IPS DF 19.7 (cell line): ENCODE results near the gene FGD2.
"Not testable (repeated sequence)": the region's sequence is repeated elsewhere in the genome, so short reads cannot be mapped to it uniquely, and the experiment has no call there.

Experiments
- DNase-seq: peaks from one replicate; pipeline ENCODE4 v3.0.0-alpha.2; 2013; ENCODE audit warnings: low read depth, low spot score

FGD2 gene

GRCh38 chr6:36989264-36989663 is 16.2 kb upstream of the FGD2 start:
- no peak for DNase-seq

DNA sequence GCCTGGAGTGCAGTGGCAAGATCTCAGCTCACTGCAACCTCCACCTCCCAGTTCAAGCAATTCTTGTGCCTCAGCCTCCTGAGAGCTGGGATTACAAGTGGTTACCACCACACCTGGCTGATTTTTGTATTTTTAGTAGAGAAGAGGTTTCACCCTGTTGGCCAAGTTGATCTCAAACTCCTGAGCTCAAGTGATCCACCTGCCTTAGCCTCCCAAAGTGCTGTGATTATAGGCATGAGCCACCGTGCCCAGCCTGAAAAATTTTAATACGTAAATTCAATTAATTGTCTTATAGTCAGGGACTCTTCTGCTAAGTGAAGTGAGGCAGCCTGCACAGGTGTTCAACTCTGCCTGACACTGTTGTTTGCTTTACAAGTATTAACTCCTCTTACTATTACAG is 15.1 kb upstream of the FGD2 start:
- not testable (repeated sequence) for DNase-seq

GRCh38 chr6:36997811-36998722 is 7.4 kb upstream of the FGD2 start:
- no peak for DNase-seq

DNA sequence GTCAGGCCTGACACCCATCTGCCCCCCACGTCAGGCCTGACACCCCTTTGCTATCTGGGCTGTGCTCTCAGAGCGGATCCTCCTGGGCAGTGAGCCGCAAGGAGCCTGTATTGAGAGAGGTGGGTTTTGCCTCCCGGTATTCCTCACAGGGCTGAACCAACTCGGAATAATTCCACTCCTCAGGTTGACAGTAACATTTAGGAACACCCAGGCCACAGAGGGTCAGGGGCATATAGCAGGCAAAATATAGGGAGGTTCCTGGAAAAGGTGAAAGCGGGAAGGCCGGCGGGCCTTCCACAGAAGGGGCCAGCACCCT is 6.8 kb upstream of the FGD2 start:
- DNase-seq: no peak

- DNase-seq: no peak
Measured at GRCh38 chr6:36999061-36999750, 6.2 kb upstream of the FGD2 start.

GRCh38 chr6:36999751-37000125 is 5.7 kb upstream of the FGD2 start:
- DNase-seq: no peak

DNA sequence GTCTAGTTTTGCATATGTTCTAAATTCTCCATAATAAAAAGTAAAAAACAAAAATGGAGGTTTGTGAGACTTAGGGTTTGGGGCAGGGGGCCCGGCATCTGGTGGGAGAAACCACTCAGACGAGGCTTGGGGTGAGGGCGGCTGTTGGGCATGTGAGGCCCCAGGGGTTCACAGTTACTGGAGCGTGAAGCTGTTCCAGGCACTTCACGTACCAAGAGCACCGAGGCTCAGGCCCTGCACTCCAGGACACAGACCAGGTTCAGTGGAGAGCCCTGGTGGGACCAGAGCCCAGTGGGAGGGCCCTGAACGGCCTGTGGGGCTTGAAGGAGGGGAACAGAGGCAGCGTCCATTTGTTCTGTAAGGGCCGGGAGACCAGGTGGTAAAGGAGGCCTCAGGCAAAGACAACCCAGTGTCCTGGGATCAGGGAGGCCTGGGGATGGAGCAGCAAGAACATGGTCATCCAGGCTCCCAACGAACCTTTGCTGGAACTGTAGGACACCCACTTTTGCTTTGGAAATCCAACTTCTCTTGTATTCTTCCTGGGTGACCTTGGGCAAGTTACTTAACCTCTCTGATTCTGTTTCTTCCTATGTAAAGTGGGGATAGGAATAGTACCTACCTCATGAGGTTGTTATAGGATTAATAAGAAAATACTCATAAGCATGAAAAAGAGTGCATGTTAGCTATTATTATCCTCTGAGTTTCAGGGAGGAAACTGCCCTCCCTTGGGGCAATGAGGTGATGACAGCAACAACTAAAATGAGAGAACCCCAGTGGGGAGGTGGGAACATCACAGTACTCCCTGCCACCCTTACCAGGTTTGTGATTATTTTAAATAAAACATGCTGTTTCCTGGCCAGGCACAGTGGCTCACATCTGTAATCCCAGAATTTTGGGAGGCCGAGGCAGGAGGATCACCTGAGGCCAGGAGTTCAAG is 1.1 kb upstream of the FGD2 start:
- no peak for DNase-seq

DNA sequence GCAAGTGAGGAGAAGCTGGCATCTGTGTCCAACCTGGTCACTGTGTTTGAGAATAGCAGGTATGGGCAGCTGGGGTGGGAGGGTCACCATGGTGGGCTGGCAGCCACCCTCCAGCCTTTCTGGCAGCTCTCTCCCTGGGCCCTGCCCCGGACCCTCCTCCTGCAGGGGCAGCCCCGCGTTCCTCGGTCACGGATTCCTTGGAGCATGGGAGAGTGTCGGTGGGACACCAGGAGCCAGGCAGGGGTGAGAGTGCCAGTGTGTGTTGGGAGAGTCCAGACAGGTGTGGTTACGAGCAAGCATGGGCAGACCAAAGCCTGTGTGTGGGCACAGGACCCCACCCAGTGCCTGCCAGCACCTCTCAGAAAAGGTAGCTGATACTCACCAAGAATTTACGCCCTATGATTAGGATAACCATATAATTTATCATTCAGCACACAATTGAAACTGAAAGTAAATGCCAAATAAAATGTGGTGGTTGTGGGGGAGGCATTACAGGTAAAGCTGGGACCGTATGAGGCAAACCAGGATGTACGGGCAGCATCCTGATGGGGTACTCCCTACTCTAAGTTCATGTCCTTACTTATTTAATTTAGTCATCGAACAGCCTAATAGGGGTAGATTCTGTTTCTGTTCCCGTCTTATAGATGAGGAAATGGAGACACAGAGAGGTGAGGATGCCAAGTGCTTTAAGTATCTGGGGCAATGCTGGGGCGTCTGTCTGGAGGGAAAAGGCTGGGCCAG is 542 bp downstream of the FGD2 start:
- no peak for DNase-seq

DNA sequence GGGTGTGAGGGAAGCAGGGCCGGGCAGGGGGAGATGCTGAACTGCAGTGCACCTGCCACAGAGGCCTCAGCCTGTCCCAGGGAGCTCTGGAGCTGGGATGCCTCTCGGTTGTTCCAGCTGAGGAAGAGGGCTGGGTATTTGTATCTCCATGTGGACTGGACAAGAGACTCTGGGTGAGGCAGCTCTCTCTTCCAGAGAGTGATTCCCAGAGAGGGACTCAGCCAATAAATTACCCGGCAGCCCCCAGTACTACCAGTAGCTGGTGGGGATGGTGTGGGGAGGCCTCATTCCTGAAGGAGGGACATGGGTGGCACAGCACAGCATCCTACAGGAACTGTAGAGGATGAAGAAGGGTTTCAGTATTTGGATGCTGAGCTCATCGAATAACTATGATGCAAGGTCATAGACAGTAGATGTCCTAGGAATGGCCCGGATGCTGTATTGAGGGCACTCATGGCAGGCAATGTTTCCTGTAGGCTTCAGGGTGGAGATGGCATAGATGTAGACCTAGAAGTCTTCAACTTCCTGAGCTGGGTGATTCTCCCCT is 1.4 kb downstream of the FGD2 start:
- DNase-seq: no peak

- no peak for DNase-seq
Measured at GRCh38 chr6:37007340-37008043, 2.0 kb downstream of the FGD2 start.

- no peak for DNase-seq
Measured at GRCh38 chr6:37008484-37009465, 3.3 kb downstream of the FGD2 start.

GRCh38 chr6:37010402-37010892 is 5.0 kb downstream of the FGD2 start:
- no peak for DNase-seq

DNA sequence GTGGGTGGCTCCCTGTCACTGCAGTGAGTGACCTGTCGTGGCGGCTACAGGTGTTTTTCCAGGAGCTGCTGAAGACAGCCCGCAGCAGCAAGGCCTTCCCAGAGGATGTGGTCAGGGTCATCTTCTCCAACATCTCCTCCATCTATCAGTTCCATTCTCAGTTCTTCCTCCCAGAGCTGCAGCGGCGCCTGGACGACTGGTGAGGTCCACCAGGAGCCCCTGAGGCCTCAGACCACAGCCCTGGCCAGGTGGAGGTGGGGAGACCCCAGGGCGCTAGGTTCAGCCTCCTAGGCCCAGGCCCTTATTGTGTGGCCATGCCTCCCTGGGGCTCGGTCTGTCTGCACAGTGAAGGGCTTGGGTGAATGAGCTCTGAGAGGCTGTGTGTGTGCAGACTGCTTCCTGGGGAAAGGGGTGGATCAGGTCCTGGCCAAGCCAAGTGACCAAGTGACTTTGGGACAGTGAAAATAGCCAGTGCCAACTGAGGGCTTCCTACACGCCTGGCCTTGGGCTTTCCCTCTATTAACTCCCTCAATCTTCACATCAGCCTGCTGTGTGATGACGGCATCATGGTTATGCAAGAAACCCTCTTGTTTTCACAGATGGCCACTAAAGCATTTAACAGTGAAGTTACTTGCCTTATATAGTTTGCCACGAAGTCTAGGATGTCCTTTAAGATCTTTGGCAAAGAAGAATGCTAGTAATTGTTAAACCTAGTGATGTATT is 6.4 kb downstream of the FGD2 start:
- no peak for DNase-seq

GRCh38 chr6:37013516-37014491 is 8.3 kb downstream of the FGD2 start:
- no peak for DNase-seq

DNA sequence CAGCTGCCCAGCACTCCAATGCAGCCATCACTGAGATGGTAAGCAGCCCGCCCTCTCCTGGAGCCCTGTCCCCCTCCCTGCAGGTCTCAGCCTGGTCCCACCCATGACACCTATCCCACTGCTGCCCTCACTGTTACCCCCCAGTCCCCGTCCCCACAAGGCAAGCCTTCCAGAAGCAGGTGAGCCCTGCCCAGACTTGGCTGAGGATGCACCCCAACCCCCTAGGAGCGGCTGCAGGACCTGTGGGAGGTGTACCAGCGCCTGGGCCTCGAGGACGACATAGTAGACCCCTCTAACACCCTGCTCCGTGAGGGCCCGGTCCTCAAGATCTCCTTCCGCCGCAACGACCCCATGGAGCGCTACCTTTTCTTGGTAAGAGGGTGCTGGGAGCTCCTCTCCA is 9.2 kb downstream of the FGD2 start:
- DNase-seq: no peak

DNA sequence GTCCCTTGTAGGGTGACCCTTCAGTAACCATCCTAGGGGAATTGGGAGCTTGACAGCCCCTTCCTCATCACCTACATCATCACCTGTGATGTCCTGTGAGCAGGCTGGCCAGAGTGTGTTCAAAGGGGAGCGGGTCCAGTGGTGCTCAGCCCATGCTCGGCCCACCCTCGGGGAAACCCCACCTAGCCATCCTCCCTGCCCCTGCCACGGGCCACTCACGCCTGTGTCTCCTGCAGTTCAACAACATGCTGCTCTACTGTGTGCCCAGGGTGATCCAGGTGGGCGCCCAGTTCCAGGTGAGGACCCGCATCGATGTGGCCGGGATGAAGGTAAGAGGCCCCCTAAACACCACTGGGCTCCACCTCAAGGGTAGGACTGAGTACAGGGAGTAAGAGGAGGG is 10.1 kb downstream of the FGD2 start:
- no peak for DNase-seq

DNA sequence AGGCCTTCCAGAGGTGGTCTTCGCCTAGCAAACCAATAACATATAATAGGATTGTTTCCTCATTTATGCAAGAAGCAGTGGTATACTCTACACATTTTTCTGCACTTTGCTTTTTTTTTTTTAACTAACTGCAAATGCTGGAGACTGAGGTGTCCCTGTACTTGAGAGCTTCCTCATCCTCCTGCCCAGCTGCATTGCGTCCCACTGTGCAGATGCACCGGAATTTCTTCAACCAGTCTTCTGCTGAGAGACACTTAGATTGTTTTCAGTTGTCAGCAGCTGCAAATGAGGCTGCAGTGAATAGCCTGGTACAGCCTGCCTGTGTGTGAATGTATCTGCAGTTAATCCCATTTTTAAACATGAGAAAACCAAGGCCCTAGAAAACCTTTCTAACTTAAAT is 11.5 kb downstream of the FGD2 start:
- DNase-seq: no peak
